OCI-LY7 (cell line): ENCODE measurements around the gene PRSS33.

ENCODE experiments used
- EZH2phosphoT487 ChIP-seq: fragments of 200-600 bp; sonication (generic); IDR thresholded peaks from 2 replicates; pipeline ENCODE4 v1.6.1; 2018; ENCODE audit warnings: low read depth, borderline replicate concordance, mild to moderate bottlenecking, mixed run types, antibody characterized with exemption, low read length, moderate library complexity, mixed read lengths
- TF ChIP-seq, protein P1 (sequence below): fragments of 200-600 bp; sonication (generic); conservative IDR thresholded peaks from 2 replicates; pipeline ENCODE4 v1.5.1; 2014; ENCODE audit warnings: mild to moderate bottlenecking, antibody characterized with exemption, low read length, moderate library complexity, mixed read lengths

DNA sequence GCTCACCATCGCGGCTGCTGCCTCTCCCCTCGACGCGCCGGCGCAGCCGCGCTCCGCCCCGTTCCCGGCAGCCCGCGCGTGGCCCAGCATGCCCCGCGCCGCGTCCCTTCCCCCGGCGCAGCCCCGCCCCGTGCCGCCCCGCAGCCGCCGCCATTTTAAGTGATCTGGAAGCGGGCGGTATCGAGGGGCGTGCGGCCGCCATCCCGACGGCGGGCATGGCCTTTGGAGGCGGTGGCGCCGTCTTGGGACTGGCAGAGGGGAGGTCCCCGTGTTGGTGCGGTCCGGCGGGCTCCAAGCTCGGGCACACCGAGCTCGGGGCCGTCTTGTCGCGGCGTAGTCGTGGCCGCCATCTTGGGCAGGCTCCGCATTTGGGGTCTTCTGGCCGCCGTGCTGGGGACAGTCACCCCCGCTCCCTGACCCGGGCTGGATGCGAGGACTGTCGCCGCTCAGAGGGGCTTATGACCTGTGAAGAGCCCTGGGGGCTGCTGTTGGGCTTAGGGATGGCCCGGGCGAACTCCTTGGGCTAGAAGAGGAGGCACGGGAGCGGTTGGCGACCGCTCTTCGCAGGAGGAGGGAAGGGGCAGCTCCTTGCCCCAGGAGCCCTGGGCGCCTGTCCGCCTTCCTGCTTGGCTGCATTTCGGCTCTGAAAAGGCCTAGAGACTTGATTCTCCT, 10.0 kb downstream of the PRSS33 start, which contains the start of gene ELOB:
- TF ChIP-seq, protein P1, sequence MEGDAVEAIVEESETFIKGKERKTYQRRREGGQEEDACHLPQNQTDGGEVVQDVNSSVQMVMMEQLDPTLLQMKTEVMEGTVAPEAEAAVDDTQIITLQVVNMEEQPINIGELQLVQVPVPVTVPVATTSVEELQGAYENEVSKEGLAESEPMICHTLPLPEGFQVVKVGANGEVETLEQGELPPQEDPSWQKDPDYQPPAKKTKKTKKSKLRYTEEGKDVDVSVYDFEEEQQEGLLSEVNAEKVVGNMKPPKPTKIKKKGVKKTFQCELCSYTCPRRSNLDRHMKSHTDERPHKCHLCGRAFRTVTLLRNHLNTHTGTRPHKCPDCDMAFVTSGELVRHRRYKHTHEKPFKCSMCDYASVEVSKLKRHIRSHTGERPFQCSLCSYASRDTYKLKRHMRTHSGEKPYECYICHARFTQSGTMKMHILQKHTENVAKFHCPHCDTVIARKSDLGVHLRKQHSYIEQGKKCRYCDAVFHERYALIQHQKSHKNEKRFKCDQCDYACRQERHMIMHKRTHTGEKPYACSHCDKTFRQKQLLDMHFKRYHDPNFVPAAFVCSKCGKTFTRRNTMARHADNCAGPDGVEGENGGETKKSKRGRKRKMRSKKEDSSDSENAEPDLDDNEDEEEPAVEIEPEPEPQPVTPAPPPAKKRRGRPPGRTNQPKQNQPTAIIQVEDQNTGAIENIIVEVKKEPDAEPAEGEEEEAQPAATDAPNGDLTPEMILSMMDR = no peak
- no peak for TF ChIP-seq EZH2phosphoT487
